Measurements from ENCODE around the gene USP3. TPM values are rescaled to one million over a fixed set of nuclear protein-coding genes. Genes with fewer than 3 reads are reported as not detected.

The USP3 gene
- polyA plus RNA-seq, 1 donor (not counting 4 experiments of a cell fraction or from before 2014, with no cell fraction given) = 16.2 TPM

DNA sequence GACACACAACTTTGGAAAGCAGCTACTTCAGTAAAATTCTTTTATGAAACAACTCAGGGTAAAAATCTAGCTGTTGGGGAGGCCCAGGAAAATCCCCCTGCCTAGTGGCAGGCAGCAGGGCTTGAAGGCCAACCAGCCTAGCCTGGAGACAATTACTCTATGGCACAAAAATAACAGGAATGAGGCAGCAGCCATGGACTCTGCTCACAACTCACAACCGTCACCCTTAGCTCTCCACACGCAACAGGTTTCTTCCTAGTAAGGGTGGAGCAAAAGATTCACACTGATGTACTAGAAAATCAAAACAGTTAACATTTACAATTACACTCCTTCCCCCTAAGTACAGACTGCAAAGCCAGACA, 92.3 kb downstream of the USP3 start:
- Histone ChIP-seq H3K79me2 (ENCODE audit: control insufficient read depth, insufficient read depth, low read length) (no peaks in the 10 kb centered on the region), H3K36me3 (ENCODE audit: control insufficient read depth in 2 of 2, extremely low read depth in 1 of 2, insufficient read depth in 2 of 2, low read length in 2 of 2) (peaks cover 0 to 2% of the 10 kb centered on the region in 2 experiments), H3K9me1 (ENCODE audit: control insufficient read depth, extremely low read depth, insufficient read depth, low read length) (no peaks in the 10 kb centered on the region), H4K20me1 (ENCODE audit: control insufficient read depth, extremely low read depth, insufficient read depth, low read length) (no peaks in the 10 kb centered on the region), H3K4me2 (ENCODE audit: control insufficient read depth, extremely low read depth, insufficient read depth, low read depth, low read length) (no peak overlapping the region), H3K4me3 (ENCODE audit: control insufficient read depth in 2 of 3, extremely low read depth in 1 of 3, insufficient read depth in 2 of 3, low read depth in 1 of 3, low read length in 3 of 3) (no peak overlapping the region), H3K27ac (ENCODE audit: control insufficient read depth, insufficient read depth, low read length) (no peak overlapping the region), H3K9ac (ENCODE audit: control insufficient read depth, extremely low read depth, insufficient read depth, low read length) (no peak overlapping the region), H2AFZ (ENCODE audit: control insufficient read depth, low read length) (no peak overlapping the region), H3K27me3 (ENCODE audit: control insufficient read depth, extremely low read depth, insufficient read depth, low read length) (no peaks in the 10 kb centered on the region), H3K9me3 (ENCODE audit: control insufficient read depth, low read depth, low read length) (no peaks in the 10 kb centered on the region), H3K4me1 (ENCODE audit: control insufficient read depth, extremely low read depth, insufficient read depth, low read length) (peaks cover 21% of the 10 kb centered on the region)
- TF ChIP-seq, protein P1, sequence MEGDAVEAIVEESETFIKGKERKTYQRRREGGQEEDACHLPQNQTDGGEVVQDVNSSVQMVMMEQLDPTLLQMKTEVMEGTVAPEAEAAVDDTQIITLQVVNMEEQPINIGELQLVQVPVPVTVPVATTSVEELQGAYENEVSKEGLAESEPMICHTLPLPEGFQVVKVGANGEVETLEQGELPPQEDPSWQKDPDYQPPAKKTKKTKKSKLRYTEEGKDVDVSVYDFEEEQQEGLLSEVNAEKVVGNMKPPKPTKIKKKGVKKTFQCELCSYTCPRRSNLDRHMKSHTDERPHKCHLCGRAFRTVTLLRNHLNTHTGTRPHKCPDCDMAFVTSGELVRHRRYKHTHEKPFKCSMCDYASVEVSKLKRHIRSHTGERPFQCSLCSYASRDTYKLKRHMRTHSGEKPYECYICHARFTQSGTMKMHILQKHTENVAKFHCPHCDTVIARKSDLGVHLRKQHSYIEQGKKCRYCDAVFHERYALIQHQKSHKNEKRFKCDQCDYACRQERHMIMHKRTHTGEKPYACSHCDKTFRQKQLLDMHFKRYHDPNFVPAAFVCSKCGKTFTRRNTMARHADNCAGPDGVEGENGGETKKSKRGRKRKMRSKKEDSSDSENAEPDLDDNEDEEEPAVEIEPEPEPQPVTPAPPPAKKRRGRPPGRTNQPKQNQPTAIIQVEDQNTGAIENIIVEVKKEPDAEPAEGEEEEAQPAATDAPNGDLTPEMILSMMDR (optimal IDR thresholded peaks at IDR 0.05 in 1 of 3, IDR thresholded peaks at IDR 0.05 in 1 of 3, conservative IDR thresholded peaks at IDR 0.05 in 1 of 3; ENCODE audit: extremely low read depth in 1 of 3, insufficient read depth in 2 of 3, low read length in 3 of 3) = no peak
- TF ChIP-seq EZH2 (IDR thresholded peaks at IDR 0.05; ENCODE audit: low read length) = no peak
- dilution Hi-C loops (cut with MboI; ENCODE audit: extremely low pct_ligation_motif_present, low sequenced_read_pairs) = no loop called here
- no peak for DNase-seq (ENCODE audit: low read depth, low spot score)
- no peak for FAIRE-seq

DNA sequence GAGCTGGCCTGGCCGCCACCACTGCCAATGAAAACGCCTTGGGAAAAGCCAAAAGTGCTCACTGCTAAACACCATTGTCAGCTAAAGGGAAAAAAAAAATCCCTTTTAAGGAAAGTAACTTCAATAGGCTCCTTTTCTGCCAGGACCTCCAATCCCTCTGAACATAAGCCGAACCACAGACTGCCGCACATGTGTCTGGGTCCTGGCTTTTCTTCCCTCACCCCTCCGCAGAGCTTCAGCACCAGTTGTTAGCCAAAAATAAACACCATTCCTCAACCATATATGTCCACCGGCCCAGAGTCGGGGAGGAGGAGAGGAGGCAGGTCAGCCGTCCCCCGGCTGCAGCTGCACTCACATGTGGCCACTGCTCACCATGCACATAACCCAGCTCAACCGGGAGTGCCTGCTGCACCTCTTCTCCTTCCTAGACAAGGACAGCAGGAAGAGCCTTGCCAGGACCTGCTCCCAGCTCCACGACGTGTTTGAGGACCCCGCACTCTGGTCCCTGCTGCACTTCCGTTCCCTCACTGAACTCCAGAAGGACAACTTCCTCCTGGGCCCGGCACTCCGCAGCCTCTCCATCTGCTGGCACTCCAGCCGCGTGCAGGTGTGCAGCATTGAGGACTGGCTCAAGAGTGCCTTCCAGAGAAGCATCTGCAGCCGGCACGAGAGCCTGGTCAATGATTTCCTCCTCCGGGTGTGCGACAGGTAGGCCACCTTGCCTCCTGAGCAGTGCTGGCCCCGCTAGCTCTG, 92.8 kb downstream of the USP3 start, which contains the start of gene FBXL22:
TSS of gene FBXL22 (plus strand) at position 350 of the 753 bp plus-strand sequence. CDS start at position 356, 6 bp downstream.
- no peak for FAIRE-seq
- H3K79me2 ChIP-seq (ENCODE audit: control insufficient read depth, insufficient read depth, low read length) = no peaks in the 10 kb centered on the region
- H3K4me2 ChIP-seq (ENCODE audit: control insufficient read depth, extremely low read depth, insufficient read depth, low read depth, low read length) = no peak within 1 kb of the TSS
- no peaks in the 10 kb centered on the region for H3K27me3 ChIP-seq (ENCODE audit: control insufficient read depth, extremely low read depth, insufficient read depth, low read length)
- H2AFZ ChIP-seq (ENCODE audit: control insufficient read depth, low read length) = no peak within 1 kb of the TSS
- no peaks in the 10 kb centered on the region for H4K20me1 ChIP-seq (ENCODE audit: control insufficient read depth, extremely low read depth, insufficient read depth, low read length)
- H3K9me1 ChIP-seq (ENCODE audit: control insufficient read depth, extremely low read depth, insufficient read depth, low read length) = no peaks in the 10 kb centered on the region
- H3K27ac ChIP-seq (ENCODE audit: control insufficient read depth, insufficient read depth, low read length) = no peak within 1 kb of the TSS
- no peak within 1 kb of the TSS for H3K9ac ChIP-seq (ENCODE audit: control insufficient read depth, extremely low read depth, insufficient read depth, low read length)
- H3K4me1 ChIP-seq (ENCODE audit: control insufficient read depth, extremely low read depth, insufficient read depth, low read length) = peaks cover 24% of the 10 kb centered on the region
- H3K36me3 ChIP-seq (ENCODE audit: control insufficient read depth in 2 of 2, extremely low read depth in 1 of 2, insufficient read depth in 2 of 2, low read length in 2 of 2) = peaks cover 0 to 2% of the 10 kb centered on the region in 2 experiments
- no peaks in the 10 kb centered on the region for H3K9me3 ChIP-seq (ENCODE audit: control insufficient read depth, low read depth, low read length)
- no peak within 1 kb of the TSS for H3K4me3 ChIP-seq (ENCODE audit: control insufficient read depth in 2 of 3, extremely low read depth in 1 of 3, insufficient read depth in 2 of 3, low read depth in 1 of 3, low read length in 3 of 3)
- TF ChIP-seq EZH2 (IDR thresholded peaks at IDR 0.05; ENCODE audit: low read length) = no peak
- TF ChIP-seq, protein P1 (optimal IDR thresholded peaks at IDR 0.05 in 1 of 3, IDR thresholded peaks at IDR 0.05 in 1 of 3, conservative IDR thresholded peaks at IDR 0.05 in 1 of 3; ENCODE audit: extremely low read depth in 1 of 3, insufficient read depth in 2 of 3, low read length in 3 of 3) = no peak
- no peak for DNase-seq (ENCODE audit: low read depth, low spot score)
- dilution Hi-C loops (cut with MboI; ENCODE audit: extremely low pct_ligation_motif_present, low sequenced_read_pairs) = no loop called here

Data from keratinocyte (primary cell).